Vagina (tissue), 2 donors: ENCODE data around the gene PTPRM.

Experiments
- CTCF ChIP-seq, 3 experiments: fragments of 450-650 bp in 2 of 3; fragments of 200-600 bp in 1 of 3; sonication (generic) in 1 of 3; IDR thresholded peaks; one replicate each; pipeline ENCODE4 v1.5.1; 2017 to 2019; ENCODE audit warnings: antibody characterized with exemption in 3 of 3, mild to moderate bottlenecking in 2 of 3, moderate library complexity in 2 of 3
- POLR2A ChIP-seq, 2 donors: fragments of 450-650 bp; IDR thresholded peaks; one replicate each; pipeline ENCODE4 v1.6.1; 2017; ENCODE audit warnings: antibody characterized with exemption in 2 of 2, mild to moderate bottlenecking in 2 of 2, moderate library complexity in 2 of 2
- POLR2AphosphoS5 ChIP-seq, 2 donors: sonication (generic); formaldehyde crosslinking; IDR thresholded peaks; one replicate each; pipeline ENCODE4 v1.9.0; 2017; ENCODE audit warnings: antibody characterized with exemption in 2 of 2, mild to moderate bottlenecking in 2 of 2, low read depth in 1 of 2; ENCODE audit not compliant: insufficient read depth in 1 of 2

- no peak for TF ChIP-seq POLR2A (IDR thresholded peaks at IDR 0.05)
- TF ChIP-seq POLR2AphosphoS5 (IDR thresholded peaks at IDR 0.05; ENCODE audit: insufficient read depth in 1 of 2, low read depth in 1 of 2): no peak
- TF ChIP-seq CTCF (IDR thresholded peaks at IDR 0.05): no peak
Observed at GRCh38 chr18:7958081-7958896, 391.2 kb downstream of the PTPRM start.
